Liver (tissue), 3 donors: ENCODE data around the gene TTC12.

ENCODE experiments used
- GABPA ChIP-seq, 2 donors: IDR thresholded peaks in 1 of 2; conservative IDR thresholded peaks in 1 of 2; 2 replicates each; pipeline ENCODE4 v1.6.1; 2016; ENCODE audit warnings: antibody characterized with exemption in 2 of 2, mild to moderate bottlenecking in 1 of 2, moderate library complexity in 1 of 2
- MAX ChIP-seq: IDR thresholded peaks from 2 replicates; pipeline ENCODE4 v1.6.1; 2016; ENCODE audit warnings: antibody characterized with exemption
- NR2F2 ChIP-seq: IDR thresholded peaks from 2 replicates; pipeline ENCODE4 v1.6.1; 2016; ENCODE audit warnings: antibody characterized with exemption
- RAD21 ChIP-seq, 2 donors: IDR thresholded peaks; 2 replicates each; pipeline ENCODE4 v1.6.1; 2016; ENCODE audit warnings: antibody characterized with exemption in 2 of 2, mild to moderate bottlenecking in 2 of 2
- SP1 ChIP-seq: IDR thresholded peaks from 2 replicates; pipeline ENCODE4 v1.6.1; 2018; ENCODE audit warnings: antibody characterized with exemption, mild to moderate bottlenecking
- ZBTB33 ChIP-seq: IDR thresholded peaks from 2 replicates; pipeline ENCODE4 v1.6.1; 2016; ENCODE audit warnings: antibody characterized with exemption
- TF ChIP-seq, protein P1 (sequence below): fragments of 150-350 bp; IDR thresholded peaks from 2 replicates; pipeline ENCODE4 v1.5.1; 2017; ENCODE audit warnings: improper control_type of control experiment, low read depth, low read length; ENCODE audit not compliant: missing input control
- TF ChIP-seq, protein P2 (sequence below): IDR thresholded peaks from 2 replicates; pipeline ENCODE4 v1.6.1; 2016; ENCODE audit warnings: antibody characterized with exemption, mild to moderate bottlenecking
- TF ChIP-seq, protein P3 (sequence below): IDR thresholded peaks from 2 replicates; pipeline ENCODE4 v1.6.1; 2016; ENCODE audit warnings: antibody characterized with exemption
- donor health status: healthy.
- donor health status: healthy.

GRCh38 chr11:113272927-113273615 lies 41.3 kb upstream of the TTC12 start:
- TF ChIP-seq, protein P1, sequence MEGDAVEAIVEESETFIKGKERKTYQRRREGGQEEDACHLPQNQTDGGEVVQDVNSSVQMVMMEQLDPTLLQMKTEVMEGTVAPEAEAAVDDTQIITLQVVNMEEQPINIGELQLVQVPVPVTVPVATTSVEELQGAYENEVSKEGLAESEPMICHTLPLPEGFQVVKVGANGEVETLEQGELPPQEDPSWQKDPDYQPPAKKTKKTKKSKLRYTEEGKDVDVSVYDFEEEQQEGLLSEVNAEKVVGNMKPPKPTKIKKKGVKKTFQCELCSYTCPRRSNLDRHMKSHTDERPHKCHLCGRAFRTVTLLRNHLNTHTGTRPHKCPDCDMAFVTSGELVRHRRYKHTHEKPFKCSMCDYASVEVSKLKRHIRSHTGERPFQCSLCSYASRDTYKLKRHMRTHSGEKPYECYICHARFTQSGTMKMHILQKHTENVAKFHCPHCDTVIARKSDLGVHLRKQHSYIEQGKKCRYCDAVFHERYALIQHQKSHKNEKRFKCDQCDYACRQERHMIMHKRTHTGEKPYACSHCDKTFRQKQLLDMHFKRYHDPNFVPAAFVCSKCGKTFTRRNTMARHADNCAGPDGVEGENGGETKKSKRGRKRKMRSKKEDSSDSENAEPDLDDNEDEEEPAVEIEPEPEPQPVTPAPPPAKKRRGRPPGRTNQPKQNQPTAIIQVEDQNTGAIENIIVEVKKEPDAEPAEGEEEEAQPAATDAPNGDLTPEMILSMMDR, result no peak
- TF ChIP-seq NR2F2, result no peak
- TF ChIP-seq, protein P2, sequence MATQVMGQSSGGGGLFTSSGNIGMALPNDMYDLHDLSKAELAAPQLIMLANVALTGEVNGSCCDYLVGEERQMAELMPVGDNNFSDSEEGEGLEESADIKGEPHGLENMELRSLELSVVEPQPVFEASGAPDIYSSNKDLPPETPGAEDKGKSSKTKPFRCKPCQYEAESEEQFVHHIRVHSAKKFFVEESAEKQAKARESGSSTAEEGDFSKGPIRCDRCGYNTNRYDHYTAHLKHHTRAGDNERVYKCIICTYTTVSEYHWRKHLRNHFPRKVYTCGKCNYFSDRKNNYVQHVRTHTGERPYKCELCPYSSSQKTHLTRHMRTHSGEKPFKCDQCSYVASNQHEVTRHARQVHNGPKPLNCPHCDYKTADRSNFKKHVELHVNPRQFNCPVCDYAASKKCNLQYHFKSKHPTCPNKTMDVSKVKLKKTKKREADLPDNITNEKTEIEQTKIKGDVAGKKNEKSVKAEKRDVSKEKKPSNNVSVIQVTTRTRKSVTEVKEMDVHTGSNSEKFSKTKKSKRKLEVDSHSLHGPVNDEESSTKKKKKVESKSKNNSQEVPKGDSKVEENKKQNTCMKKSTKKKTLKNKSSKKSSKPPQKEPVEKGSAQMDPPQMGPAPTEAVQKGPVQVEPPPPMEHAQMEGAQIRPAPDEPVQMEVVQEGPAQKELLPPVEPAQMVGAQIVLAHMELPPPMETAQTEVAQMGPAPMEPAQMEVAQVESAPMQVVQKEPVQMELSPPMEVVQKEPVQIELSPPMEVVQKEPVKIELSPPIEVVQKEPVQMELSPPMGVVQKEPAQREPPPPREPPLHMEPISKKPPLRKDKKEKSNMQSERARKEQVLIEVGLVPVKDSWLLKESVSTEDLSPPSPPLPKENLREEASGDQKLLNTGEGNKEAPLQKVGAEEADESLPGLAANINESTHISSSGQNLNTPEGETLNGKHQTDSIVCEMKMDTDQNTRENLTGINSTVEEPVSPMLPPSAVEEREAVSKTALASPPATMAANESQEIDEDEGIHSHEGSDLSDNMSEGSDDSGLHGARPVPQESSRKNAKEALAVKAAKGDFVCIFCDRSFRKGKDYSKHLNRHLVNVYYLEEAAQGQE, result no peak
- TF ChIP-seq SP1, result no peak
- TF ChIP-seq ZBTB33, result no peak
- no peak for TF ChIP-seq MAX
- no peak for TF ChIP-seq RAD21 (IDR thresholded peaks at IDR 0.05)
- no peak for TF ChIP-seq GABPA (IDR thresholded peaks at IDR 0.05 in 1 of 2, conservative IDR thresholded peaks at IDR 0.05 in 1 of 2)
- TF ChIP-seq, protein P3, sequence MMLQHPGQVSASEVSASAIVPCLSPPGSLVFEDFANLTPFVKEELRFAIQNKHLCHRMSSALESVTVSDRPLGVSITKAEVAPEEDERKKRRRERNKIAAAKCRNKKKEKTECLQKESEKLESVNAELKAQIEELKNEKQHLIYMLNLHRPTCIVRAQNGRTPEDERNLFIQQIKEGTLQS, result no peak
